Prostate gland (tissue), 2 donors: Measurements from ENCODE around the gene HRK.

Experiments
- POLR2AphosphoS5 ChIP-seq: sonication (generic); formaldehyde crosslinking; IDR thresholded peaks from one replicate; pipeline ENCODE4 v1.6.1; 2017; ENCODE audit warnings: antibody characterized with exemption
- TF ChIP-seq, protein P1 (sequence below), 4 experiments: fragments of 200-600 bp in 2 of 4; fragments of 450-650 bp in 2 of 4; sonication (generic) in 2 of 4; IDR thresholded peaks; 1 replicate in 3 of 4; 2 replicates in 1 of 4; pipeline ENCODE4 v1.5.1; 2016 to 2019; ENCODE audit warnings: antibody characterized with exemption in 4 of 4, mild to moderate bottlenecking in 2 of 4, moderate library complexity in 2 of 4

DNA sequence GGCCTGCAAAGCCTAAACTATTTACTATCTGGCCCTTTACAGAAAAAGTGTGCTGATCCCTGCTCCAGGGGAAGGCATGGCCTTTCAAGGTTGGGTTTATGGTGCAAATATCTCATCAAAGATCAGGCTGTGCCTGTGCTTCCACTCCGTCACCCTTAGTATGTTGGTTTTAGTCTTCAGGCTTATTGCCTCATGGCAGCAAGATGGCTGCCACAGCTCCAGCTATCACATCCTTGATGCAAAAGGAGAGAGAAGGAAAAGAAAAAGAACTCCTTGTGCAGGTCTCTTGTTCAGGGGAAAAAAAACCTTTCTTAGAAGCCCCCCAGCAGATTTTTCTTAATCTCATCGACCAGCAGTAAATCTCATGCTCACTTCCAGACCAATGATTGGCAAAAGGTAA lies 9.1 kb upstream of the HRK start:
- TF ChIP-seq, protein P1, sequence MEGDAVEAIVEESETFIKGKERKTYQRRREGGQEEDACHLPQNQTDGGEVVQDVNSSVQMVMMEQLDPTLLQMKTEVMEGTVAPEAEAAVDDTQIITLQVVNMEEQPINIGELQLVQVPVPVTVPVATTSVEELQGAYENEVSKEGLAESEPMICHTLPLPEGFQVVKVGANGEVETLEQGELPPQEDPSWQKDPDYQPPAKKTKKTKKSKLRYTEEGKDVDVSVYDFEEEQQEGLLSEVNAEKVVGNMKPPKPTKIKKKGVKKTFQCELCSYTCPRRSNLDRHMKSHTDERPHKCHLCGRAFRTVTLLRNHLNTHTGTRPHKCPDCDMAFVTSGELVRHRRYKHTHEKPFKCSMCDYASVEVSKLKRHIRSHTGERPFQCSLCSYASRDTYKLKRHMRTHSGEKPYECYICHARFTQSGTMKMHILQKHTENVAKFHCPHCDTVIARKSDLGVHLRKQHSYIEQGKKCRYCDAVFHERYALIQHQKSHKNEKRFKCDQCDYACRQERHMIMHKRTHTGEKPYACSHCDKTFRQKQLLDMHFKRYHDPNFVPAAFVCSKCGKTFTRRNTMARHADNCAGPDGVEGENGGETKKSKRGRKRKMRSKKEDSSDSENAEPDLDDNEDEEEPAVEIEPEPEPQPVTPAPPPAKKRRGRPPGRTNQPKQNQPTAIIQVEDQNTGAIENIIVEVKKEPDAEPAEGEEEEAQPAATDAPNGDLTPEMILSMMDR (IDR thresholded peaks at IDR 0.05), result no peak
- TF ChIP-seq POLR2AphosphoS5, result no peak
